ENCODE results near the gene FNDC5.

The FNDC5 gene

GRCh38 chr1:32864375-32865019 lies 6.2 kb downstream of the FNDC5 start:
- no peak for DNase-seq (ENCODE audit: low spot score)

GRCh38 chr1:32863881-32864245 lies 6.8 kb downstream of the FNDC5 start:
- no peak for DNase-seq (ENCODE audit: low spot score)

GRCh38 chr1:32863218-32863880 lies 7.4 kb downstream of the FNDC5 start:
- DNase-seq (ENCODE audit: low spot score), result no peak

DNA sequence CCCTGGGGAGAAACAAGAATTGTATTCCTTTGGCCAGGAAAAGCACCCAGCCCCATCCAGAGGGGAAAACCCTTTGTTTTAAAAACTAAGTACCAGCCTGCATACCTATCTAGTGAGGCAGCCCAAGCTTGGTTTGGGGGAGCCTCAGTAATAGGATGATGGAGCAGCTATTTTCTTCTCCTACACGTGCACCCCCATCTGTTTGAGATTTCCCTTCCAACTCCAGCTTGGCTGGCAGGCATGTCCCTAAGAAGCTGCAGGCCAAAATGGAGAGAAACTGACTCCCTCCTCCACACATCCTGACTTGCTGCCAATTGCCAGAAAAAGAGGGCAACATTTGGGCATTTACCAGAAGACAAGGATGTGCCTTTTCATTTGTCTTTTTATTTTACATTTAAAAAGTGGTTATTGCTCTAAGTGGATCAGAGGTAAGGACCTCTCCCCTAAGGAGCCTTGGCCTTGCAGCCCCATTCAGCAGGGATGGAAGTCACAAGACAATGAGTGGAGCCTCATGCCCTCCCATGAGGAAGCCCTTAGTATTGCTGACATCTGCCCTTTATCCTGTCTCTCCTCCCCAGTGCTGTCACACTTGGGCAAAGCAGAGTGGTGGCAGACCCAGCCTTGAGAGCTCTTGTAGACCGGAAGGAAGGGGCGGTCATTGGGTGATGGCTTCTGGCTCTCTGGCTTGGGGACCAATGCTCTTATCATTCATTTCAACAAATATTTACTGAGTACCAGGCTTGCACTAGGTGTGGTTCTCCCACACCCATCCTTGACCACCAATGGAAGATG lies 8.6 kb downstream of the FNDC5 start:
- DNase-seq (ENCODE audit: low spot score), result no peak

DNA sequence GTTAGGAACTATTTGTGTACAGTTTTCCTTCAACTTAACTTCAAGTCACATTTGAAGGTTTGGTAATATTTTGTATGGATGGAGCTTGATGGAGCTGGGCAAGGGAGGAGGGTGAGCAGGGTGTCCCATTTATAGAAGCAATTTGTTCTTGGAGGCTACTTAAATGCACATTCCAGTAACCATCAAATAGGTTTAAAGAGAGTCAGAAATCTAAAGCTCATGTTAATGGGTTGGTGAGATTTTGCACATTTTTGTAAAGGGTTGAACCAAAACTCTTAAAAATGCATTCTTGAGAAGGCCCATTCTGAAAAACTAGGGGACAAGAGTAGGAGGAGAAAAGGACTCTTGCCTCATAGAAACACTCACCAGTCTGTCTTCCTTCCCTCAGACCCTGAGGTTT lies 10.1 kb downstream of the FNDC5 start:
- DNase-seq (ENCODE audit: low spot score), result no peak

DNA sequence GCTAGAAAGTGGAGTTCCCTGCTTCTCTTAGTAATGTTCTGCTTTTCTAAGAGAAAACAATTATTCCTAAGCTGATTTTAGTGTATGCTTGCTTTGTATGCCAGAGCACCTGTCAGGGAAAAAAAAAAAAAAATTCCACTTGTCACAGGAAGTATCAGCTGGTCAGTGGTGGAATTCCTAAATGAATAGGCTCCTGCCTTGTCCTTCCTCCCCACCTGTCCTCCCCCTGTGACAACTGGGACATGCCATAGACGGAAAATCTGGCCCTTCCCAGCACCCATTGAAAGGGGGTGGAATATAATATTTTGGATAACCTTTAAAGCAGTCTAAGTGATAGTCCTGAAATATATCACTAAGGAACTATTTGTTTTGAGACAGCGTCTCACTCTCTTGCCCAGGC lies 10.8 kb downstream of the FNDC5 start:
- no peak for DNase-seq (ENCODE audit: low spot score)

- no peak for DNase-seq (ENCODE audit: low spot score)
These were observed 11.9 kb downstream of the FNDC5 start for GRCh38 chr1:32858791-32859190.

GRCh38 chr1:32858136-32858535 lies 12.6 kb downstream of the FNDC5 start:
- no peak for DNase-seq (ENCODE audit: low spot score)

DNA sequence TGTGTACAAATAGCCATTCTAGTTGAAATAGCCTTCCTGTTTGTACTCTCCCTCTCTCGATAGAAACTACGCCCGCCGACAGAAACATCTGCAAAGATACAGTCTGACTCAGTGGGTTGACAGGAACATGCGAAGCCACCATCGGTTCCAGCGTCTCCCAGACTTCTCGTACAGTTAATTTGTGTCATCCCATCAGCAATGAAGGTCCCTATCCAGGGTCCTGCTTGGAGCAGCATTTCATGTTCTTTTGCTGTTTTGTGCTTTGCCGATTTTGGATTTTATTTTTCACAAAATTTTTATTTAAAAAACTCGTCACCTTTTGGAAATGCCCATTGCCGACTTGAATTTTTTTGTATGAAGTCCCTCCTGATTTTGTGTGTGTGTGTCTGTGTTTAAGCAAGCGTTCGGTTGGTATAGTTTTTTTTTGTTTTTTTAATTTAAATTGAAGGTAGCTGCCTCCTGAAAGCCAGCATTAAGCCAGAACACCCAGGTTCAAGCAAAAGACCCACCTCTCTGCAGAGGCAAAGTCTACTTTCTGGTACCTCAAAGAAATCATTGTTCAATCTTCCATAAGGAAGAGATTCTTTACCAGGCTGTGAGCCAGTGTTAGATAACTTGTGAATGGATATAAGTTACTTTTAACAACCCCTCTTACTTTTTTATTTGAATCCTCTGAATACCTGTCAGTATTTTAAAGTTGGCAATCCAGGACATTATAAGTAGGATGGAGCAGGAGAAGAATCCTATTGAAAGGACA lies 14.7 kb downstream of the FNDC5 start:
- no peak for DNase-seq (ENCODE audit: low spot score)

DNA sequence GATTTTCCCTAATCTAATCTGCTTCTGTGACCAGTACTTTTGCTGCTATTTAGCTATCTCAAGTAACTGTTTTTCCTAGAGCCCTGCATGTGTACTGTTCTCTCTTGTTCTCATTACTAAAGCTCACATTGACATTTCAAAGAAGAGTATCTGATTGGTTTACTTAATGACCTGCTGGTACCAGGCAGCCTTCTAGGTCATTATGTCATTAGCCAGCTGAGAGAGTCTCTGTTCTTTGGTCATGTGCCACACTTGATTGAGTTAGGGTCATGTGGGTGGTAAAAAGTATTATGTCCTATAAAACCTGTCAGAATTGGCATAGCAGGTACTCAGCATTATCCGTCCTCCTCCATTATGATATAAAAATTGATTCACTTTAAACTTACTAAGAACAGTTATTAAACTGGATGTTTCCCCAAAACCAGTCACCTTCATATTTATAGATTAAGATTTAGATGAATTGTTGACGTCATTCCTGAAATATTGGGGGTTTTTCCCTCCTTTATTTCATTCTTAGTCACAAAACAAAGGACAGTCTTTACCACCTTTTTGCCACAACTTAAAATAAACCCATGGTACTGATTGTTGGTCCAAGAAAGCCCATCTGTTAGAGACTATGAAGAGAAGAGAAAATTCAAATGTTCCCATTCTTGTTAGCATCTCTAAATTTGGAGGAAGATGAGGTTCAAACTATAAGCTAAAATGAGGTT lies 22.2 kb downstream of the FNDC5 start:
- no peak for DNase-seq (ENCODE audit: low spot score)

DNA sequence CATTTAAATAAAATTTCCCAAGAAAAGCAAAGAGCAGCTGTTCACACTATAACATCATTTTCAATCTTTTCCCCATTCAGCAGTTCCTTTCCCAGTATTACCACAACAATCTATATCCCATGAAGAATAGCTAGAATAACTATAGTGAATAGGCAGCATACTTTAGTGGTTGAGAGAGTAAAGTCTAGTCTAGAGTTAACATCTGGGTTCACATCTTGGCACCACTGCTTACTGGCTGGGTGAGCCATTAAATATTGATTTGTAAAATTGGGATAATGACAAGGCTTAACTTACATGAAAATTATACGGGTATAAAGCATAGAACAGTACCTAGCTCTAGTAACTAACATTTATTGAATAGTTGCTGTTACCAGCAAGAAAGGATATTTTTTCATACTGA lies 38.8 kb downstream of the FNDC5 start:
- no peak for DNase-seq (ENCODE audit: low spot score)

DNA sequence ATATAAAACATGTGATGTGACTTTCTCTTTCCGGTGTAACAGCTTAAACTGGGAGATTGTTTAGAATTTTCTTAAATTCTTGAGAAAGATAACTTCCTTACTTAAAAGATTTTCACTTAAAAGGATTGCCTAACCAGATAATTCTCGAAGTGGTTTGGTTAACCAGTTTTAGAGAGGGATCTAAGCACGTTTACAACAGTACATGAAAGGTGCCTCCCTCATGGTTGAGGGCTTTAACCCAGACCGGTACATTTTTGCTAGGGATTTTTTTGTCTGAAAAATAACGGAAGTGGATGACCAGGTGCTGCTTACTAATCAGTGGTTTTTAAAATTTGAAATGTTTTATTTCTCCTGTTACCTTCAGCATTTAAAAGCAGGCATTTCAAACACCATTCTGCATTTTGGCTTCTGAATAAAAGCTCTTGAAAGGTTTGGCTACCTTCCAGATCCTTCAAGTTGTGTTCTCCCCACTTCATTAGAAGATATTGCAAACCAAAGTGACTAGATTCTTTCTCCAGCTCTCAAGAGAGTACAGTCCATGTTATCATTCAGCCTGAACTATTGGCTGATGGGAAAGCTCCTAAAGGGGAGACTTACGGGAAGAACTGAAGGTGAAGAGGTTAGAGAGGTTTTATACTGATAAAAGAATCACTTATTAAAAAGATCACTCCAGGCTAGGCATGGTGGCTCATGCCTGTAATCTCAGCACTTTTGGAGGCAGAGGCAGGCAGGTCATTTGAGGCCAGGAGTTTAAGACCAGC lies 40.4 kb downstream of the FNDC5 start:
- no peak for DNase-seq (ENCODE audit: low spot score)

DNA sequence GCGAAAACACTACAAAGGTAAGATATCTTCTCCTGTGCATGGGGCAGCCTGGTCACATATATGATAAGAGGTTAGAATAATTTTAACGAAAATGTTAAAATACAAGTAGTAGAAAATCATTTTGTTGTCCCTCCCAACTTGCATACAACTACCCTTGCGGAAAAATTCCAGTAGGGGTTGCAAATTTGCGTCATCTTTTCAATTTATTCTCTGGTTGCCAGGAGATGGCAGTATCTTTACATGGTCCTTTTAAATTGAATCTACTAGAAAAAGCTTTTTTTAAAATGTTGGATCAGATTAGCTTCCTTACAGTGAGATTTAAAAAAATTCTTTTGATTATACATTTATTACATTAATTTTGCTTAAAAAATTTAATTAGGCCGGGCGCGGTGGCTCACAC lies 42.4 kb downstream of the FNDC5 start:
- peak; percentile 49 for DNase-seq (ENCODE audit: low spot score)

DNA sequence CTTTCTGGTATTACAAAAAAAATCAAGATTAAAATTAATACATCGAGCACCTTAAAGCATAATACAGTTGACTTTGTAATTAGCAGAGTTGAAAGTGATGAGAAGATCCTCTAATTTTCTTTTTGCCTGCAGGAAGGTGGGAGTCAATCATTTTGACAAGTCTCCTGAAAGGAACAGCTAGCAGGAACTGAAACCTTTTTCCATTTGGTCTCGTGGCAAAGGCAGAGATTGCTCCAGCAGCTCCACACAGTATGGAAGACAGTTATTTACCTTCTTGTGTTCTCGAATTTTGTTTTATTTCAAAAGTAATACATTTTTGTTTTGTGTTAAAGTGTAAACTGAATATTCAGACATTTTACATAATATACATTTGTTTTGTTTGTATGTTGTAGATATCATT lies 45.5 kb downstream of the FNDC5 start:
- no peak for DNase-seq (ENCODE audit: low spot score)

- peak; percentile 63 for DNase-seq (ENCODE audit: low spot score)
These were observed 51.7 kb downstream of the FNDC5 start for GRCh38 chr1:32818804-32819541.

- DNase-seq (ENCODE audit: low spot score), result peak; percentile 61
These were observed 52.6 kb downstream of the FNDC5 start for GRCh38 chr1:32817815-32818786.

GRCh38 chr1:32817159-32817814 lies 53.4 kb downstream of the FNDC5 start, which contains the start of the genes S100PBP and YARS1:
TSS of gene S100PBP (plus strand) at chr1:32817653. CDS start at chr1:32826100, 8,447 bp downstream.
TSS of gene YARS1 (minus strand) at chr1:32817358. CDS start at chr1:32817244, 114 bp downstream.
- DNase-seq (ENCODE audit: low spot score), result peak; percentile 99

GRCh38 chr1:32816676-32817158 lies 54.0 kb downstream of the FNDC5 start:
- DNase-seq (ENCODE audit: low spot score), result no peak

Data from NAMALWA (cell line).